Neural cell (in vitro differentiated cells): Measurements from ENCODE around the gene CIZ1. TPM values are rescaled to one million over a fixed set of nuclear protein-coding genes. Genes with fewer than 3 reads are reported as not detected.

Experiments
- H2AFZ ChIP-seq: fragments of 200-600, 300-800 bp; sonication (generic), shearing (Covaris generic); 2 replicates; pipeline ENCODE4 v1.6.0; 2014; ENCODE audit warnings: low read depth, mild to moderate bottlenecking, antibody characterized with exemption, low read length, moderate library complexity
- H3F3A ChIP-seq: fragments of 200-600 bp; shearing (Covaris generic); 2 replicates; pipeline ENCODE4 v1.6.1; 2016; ENCODE audit warnings: mild to moderate bottlenecking, moderate library complexity, mixed read lengths, antibody characterized with exemption, low read length; ENCODE audit not compliant: insufficient read depth, poor library complexity, severe bottlenecking
- H3K27ac ChIP-seq: fragments of 200-600, 300-800 bp; sonication (generic), shearing (Covaris generic); 2 replicates; pipeline ENCODE4 v1.5.1; 2014; ENCODE audit warnings: mild to moderate bottlenecking, low read length, moderate library complexity
- H3K27me3 ChIP-seq: fragments of 300-800, 200-600 bp; sonication (generic), shearing (Covaris generic); 2 replicates; pipeline ENCODE4 v1.6.0; 2014; ENCODE audit warnings: mild to moderate bottlenecking, low read depth, low read length, moderate library complexity; ENCODE audit not compliant: insufficient read depth
- H3K36me3 ChIP-seq: fragments of 300-800, 200-600 bp; sonication (generic), shearing (Covaris generic); 2 replicates; pipeline ENCODE4 v1.5.1; 2014; ENCODE audit warnings: mild to moderate bottlenecking, antibody characterized with exemption, low read length, moderate library complexity; ENCODE audit not compliant: insufficient read depth
- H3K4me2 ChIP-seq: fragments of 300-800, 200-600 bp; sonication (generic), shearing (Covaris generic); 2 replicates; pipeline ENCODE4 v1.6.0; 2014; ENCODE audit warnings: mild to moderate bottlenecking, low read length
- H3K4me3 ChIP-seq: fragments of 300-800, 200-600 bp; sonication (generic), shearing (Covaris generic); 2 replicates; pipeline ENCODE4 v1.5.1; 2014; ENCODE audit warnings: mild to moderate bottlenecking, low read length, moderate library complexity
- H3K79me2 ChIP-seq: fragments of 200-600 bp; shearing (Covaris generic); replicated peaks from 2 replicates; pipeline ENCODE4 v1.6.0; 2014; ENCODE audit warnings: mild to moderate bottlenecking, low read length, moderate library complexity; ENCODE audit not compliant: insufficient read depth
- H3K9ac ChIP-seq: fragments of 300-800, 200-600 bp; sonication (generic), shearing (Covaris generic); 2 replicates; pipeline ENCODE4 v1.6.1; 2016; ENCODE audit warnings: mild to moderate bottlenecking, low read length, mixed read lengths
- H3K9me2 ChIP-seq: fragments of 200-600 bp; shearing (Covaris generic); 2 replicates; pipeline ENCODE4 v1.6.1; 2016; ENCODE audit warnings: mild to moderate bottlenecking, low read length, mixed read lengths; ENCODE audit not compliant: insufficient read depth
- H3K9me3 ChIP-seq: fragments of 200-600, 300-800 bp; sonication (generic), shearing (Covaris generic); 2 replicates; pipeline ENCODE4 v1.6.1; 2016; ENCODE audit warnings: mild to moderate bottlenecking, mixed run types, low read length, moderate library complexity, mixed read lengths
- H4K20me1 ChIP-seq: fragments of 200-600 bp; shearing (Covaris generic); 2 replicates; pipeline ENCODE4 v1.6.1; 2016; ENCODE audit warnings: mild to moderate bottlenecking, mixed run types; ENCODE audit not compliant: insufficient read depth
- EP300 ChIP-seq: fragments of 450-650 bp; conservative IDR thresholded peaks from 2 replicates; pipeline ENCODE4 v1.6.1; 2014; ENCODE audit warnings: antibody characterized with exemption, mild to moderate bottlenecking, moderate library complexity; ENCODE audit not compliant: poor library complexity, severe bottlenecking
- EZH2 ChIP-seq: fragments of 200-600, 300-800 bp; shearing (Covaris generic), sonication (generic); IDR thresholded peaks from 2 replicates; pipeline ENCODE4 v1.6.1; 2014; ENCODE audit warnings: antibody characterized with exemption, low read length, borderline replicate concordance, mild to moderate bottlenecking; ENCODE audit not compliant: insufficient read depth, poor library complexity, severe bottlenecking
- MXI1 ChIP-seq: fragments of 450-650 bp; conservative IDR thresholded peaks from 2 replicates; pipeline ENCODE4 v1.6.1; 2014; ENCODE audit warnings: antibody characterized with exemption, mild to moderate bottlenecking; ENCODE audit not compliant: poor library complexity, severe bottlenecking
- POLR2AphosphoS5 ChIP-seq: IDR thresholded peaks from 2 replicates; pipeline ENCODE4 v1.6.1; 2012
- RAD21 ChIP-seq: fragments of 450-650 bp; conservative IDR thresholded peaks from 2 replicates; pipeline ENCODE4 v1.6.1; 2014; ENCODE audit warnings: antibody characterized with exemption, mild to moderate bottlenecking, moderate library complexity
- SMC3 ChIP-seq: fragments of 450-650 bp; conservative IDR thresholded peaks from 2 replicates; pipeline ENCODE4 v1.6.1; 2014; ENCODE audit warnings: antibody characterized with exemption, mild to moderate bottlenecking, moderate library complexity; ENCODE audit not compliant: poor library complexity
- TAF1 ChIP-seq: IDR thresholded peaks from 2 replicates; pipeline ENCODE4 v1.6.1; 2012; ENCODE audit warnings: low read depth
- polyA plus RNA-seq: library from polyadenylated mRNA; depleted of rRNA; stranded (reverse); fragments of >200 nt; gene quantifications from 2 replicates; pipeline ENCODE4 v1.2.3, GENCODE V29; 2014
- TF ChIP-seq, protein P1 (sequence below): fragments of 450-650 bp; IDR thresholded peaks from 2 replicates; pipeline ENCODE4 v1.5.1; 2014; ENCODE audit warnings: antibody characterized with exemption, mild to moderate bottlenecking, moderate library complexity; ENCODE audit not compliant: poor library complexity, severe bottlenecking
- TF ChIP-seq, protein P2 (sequence below): IDR thresholded peaks from 2 replicates; pipeline ENCODE4 v1.6.1; 2012; ENCODE audit warnings: borderline replicate concordance

Gene CIZ1
- polyA plus RNA-seq, 1 donor from 2014 or later = 25.6 TPM

DNA sequence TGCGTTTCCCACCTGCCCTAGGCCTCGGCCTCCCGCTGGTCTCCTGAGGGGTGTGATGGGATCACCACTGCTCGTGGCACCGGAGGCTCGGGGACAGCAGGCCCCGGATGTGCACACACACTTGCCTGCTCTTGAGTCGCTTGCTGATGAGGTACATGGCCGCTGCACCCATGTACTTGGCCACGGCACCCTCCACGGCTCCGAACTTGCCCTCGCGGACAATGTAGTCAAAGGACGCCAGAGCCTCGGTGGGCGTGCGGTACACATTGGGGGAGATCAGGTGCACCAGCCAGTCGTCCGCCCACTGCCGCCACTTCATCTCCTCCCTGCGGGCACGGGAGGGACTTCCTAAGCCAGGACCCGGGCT lies 68.6 kb downstream of the CIZ1 start:
- no peak overlapping the region for H2AFZ ChIP-seq
- H3K27me3 ChIP-seq = no peaks in the 10 kb centered on the region
- no peaks in the 10 kb centered on the region for H3K36me3 ChIP-seq

DNA sequence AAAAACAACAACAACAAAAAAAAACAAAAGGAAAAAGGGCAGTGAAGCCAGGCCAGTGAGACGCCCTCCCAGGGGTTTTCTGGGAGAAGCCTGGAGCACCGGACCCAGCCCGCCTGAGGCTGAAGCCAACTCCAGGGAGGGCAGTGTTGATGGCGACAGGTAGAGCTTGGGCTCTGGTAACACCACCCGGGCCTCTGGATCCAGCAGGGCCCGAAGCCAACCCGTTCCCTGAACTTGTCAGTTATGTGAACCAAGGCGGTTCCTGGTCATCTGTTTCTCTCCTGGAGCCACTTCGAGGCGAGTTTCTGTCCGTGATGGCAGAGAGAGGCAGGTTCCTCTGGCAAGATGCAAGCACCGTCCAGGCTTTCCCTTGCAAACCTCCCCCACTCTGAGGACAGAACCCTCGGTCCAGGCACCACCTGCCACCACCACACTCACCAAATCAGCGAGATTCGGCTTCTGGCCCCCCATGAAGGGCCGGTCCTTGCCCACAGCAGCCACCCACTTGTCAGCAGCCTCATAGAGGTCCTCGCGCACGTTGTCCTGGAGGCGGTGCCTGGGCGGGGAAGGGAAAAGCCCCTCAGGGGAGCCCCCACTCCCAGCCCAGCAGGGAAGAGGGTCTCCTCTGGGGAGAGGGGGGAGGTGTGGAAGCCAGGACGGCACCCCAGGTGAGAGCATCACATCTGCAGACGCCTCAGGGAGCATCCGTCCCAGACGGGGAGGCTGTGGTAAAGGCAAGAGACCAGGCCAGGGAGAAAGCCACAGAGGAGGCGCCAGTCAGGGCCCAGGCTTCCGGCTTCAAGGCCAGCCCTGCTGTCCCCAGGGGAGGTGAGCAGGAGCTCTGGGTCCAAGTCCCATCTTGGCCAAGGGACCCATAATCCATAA lies 69.2 kb downstream of the CIZ1 start:
- Histone ChIP-seq H2AFZ (no peak overlapping the region), H3K4me2 (no peak overlapping the region), H3K9me3 (no peaks in the 10 kb centered on the region), H3K27me3 (no peaks in the 10 kb centered on the region), H3K79me2 (peaks cover 9% of the 10 kb centered on the region), H3K36me3 (no peaks in the 10 kb centered on the region), H4K20me1 (no peaks in the 10 kb centered on the region), H3K9ac (no peak overlapping the region), H3F3A (no peaks in the 10 kb centered on the region), H3K27ac (no peak overlapping the region), H3K9me2 (no peaks in the 10 kb centered on the region), H3K4me3 (no peak overlapping the region)
- TF ChIP-seq RAD21 = no peak
- TF ChIP-seq TAF1 = no peak
- TF ChIP-seq, protein P1, sequence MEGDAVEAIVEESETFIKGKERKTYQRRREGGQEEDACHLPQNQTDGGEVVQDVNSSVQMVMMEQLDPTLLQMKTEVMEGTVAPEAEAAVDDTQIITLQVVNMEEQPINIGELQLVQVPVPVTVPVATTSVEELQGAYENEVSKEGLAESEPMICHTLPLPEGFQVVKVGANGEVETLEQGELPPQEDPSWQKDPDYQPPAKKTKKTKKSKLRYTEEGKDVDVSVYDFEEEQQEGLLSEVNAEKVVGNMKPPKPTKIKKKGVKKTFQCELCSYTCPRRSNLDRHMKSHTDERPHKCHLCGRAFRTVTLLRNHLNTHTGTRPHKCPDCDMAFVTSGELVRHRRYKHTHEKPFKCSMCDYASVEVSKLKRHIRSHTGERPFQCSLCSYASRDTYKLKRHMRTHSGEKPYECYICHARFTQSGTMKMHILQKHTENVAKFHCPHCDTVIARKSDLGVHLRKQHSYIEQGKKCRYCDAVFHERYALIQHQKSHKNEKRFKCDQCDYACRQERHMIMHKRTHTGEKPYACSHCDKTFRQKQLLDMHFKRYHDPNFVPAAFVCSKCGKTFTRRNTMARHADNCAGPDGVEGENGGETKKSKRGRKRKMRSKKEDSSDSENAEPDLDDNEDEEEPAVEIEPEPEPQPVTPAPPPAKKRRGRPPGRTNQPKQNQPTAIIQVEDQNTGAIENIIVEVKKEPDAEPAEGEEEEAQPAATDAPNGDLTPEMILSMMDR = no peak
- no peak for TF ChIP-seq SMC3
- TF ChIP-seq POLR2AphosphoS5 = no peak
- TF ChIP-seq, protein P2, sequence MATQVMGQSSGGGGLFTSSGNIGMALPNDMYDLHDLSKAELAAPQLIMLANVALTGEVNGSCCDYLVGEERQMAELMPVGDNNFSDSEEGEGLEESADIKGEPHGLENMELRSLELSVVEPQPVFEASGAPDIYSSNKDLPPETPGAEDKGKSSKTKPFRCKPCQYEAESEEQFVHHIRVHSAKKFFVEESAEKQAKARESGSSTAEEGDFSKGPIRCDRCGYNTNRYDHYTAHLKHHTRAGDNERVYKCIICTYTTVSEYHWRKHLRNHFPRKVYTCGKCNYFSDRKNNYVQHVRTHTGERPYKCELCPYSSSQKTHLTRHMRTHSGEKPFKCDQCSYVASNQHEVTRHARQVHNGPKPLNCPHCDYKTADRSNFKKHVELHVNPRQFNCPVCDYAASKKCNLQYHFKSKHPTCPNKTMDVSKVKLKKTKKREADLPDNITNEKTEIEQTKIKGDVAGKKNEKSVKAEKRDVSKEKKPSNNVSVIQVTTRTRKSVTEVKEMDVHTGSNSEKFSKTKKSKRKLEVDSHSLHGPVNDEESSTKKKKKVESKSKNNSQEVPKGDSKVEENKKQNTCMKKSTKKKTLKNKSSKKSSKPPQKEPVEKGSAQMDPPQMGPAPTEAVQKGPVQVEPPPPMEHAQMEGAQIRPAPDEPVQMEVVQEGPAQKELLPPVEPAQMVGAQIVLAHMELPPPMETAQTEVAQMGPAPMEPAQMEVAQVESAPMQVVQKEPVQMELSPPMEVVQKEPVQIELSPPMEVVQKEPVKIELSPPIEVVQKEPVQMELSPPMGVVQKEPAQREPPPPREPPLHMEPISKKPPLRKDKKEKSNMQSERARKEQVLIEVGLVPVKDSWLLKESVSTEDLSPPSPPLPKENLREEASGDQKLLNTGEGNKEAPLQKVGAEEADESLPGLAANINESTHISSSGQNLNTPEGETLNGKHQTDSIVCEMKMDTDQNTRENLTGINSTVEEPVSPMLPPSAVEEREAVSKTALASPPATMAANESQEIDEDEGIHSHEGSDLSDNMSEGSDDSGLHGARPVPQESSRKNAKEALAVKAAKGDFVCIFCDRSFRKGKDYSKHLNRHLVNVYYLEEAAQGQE = no peak
- no peak for TF ChIP-seq MXI1
- TF ChIP-seq EP300 = no peak
- no peak for TF ChIP-seq EZH2

More for the DNA sequence above, 68.6 kb downstream of the CIZ1 start:
- Histone ChIP-seq H3K9ac (no peak overlapping the region), H3K9me3 (no peaks in the 10 kb centered on the region), H3K27ac (no peak overlapping the region), H3K4me2 (no peak overlapping the region), H3K79me2 (peaks cover 11% of the 10 kb centered on the region), H3F3A (no peaks in the 10 kb centered on the region), H3K4me3 (no peak overlapping the region), H4K20me1 (no peaks in the 10 kb centered on the region), H3K9me2 (no peaks in the 10 kb centered on the region)
- no peak for TF ChIP-seq EP300
- TF ChIP-seq RAD21 = no peak
- TF ChIP-seq, protein P1 = no peak
- TF ChIP-seq SMC3 = no peak
- TF ChIP-seq EZH2 = no peak
- no peak for TF ChIP-seq MXI1
- no peak for TF ChIP-seq POLR2AphosphoS5
- TF ChIP-seq, protein P2 = no peak
- TF ChIP-seq TAF1 = no peak
